ENCODE measurements around the gene MUCL1. TPM values are rescaled to one million over a fixed set of nuclear protein-coding genes. Genes with fewer than 3 reads are reported as not detected.

Gene MUCL1
- total RNA-seq, 6 experiments from 2014 or later = not detected

DNA sequence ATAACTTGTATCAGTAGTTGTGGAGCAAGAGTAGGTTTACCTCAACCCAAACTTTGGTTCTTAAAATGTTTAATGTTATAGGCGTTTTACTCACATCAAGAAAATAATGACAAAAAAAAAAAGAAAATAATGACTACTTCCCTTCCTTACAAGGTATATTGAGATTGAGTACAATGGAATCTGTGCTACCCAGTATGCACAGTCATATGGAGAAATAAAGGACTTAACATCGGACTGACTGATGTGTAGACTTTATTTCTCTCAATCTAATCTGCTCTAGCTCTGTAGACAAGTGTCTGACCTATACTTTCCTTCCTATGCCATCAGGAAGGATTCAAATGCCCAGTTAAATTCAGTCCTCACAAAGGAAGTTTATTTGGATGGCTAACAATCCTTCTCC lies 14.4 kb downstream of the MUCL1 start:
- Histone ChIP-seq H3K4me3 (no peak overlapping the region), H3K9me3 (no peaks in the 10 kb centered on the region), H3K27me3 (no peaks in the 10 kb centered on the region), H3K4me1 (peaks cover 0 to 4% (median 0%) of the 10 kb centered on the region in 4 donors), H3K27ac (no peak overlapping the region), H3K36me3 (no peaks in the 10 kb centered on the region)
- intact Hi-C loops (cut with DNase I) = no loop called here
- 43% methylated on average over 2 of the region's 2 CpGs for WGBS (ENCODE audit: insufficient coverage, low coverage, low lambda C conversion rate, missing lambda C conversion rate)
- TF ChIP-seq POLR2A (IDR thresholded peaks at IDR 0.05) = no peak
- TF ChIP-seq, protein P1, sequence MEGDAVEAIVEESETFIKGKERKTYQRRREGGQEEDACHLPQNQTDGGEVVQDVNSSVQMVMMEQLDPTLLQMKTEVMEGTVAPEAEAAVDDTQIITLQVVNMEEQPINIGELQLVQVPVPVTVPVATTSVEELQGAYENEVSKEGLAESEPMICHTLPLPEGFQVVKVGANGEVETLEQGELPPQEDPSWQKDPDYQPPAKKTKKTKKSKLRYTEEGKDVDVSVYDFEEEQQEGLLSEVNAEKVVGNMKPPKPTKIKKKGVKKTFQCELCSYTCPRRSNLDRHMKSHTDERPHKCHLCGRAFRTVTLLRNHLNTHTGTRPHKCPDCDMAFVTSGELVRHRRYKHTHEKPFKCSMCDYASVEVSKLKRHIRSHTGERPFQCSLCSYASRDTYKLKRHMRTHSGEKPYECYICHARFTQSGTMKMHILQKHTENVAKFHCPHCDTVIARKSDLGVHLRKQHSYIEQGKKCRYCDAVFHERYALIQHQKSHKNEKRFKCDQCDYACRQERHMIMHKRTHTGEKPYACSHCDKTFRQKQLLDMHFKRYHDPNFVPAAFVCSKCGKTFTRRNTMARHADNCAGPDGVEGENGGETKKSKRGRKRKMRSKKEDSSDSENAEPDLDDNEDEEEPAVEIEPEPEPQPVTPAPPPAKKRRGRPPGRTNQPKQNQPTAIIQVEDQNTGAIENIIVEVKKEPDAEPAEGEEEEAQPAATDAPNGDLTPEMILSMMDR (IDR thresholded peaks at IDR 0.05) = no peak
- ATAC-seq (no peak), DNase-seq (no peak)

DNA sequence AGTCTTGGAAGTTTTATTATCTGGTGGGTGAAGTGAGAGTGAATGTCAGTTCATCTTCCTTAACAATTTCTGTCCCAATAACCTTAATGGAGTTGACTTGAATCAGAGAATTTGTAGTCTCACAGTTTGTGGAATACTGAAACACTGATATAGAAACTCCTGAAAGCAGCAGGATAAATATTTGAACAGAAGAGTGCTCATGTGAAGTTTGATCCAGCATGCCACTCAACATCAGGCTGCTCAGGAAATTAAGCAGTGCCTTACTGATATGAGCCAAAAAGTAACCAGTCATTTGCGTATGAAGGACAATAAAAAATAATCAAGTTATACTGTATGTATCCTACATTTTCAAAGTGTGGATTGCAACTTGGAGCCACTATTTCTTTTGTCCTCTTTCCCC lies 15.7 kb downstream of the MUCL1 start:
- intact Hi-C loops (cut with DNase I) = no loop called here
- Histone ChIP-seq H3K4me1 (peaks cover 0 to 4% (median 0%) of the 10 kb centered on the region in 4 donors), H3K27ac (no peak overlapping the region), H3K36me3 (no peaks in the 10 kb centered on the region), H3K9me3 (no peaks in the 10 kb centered on the region), H3K4me3 (no peak overlapping the region), H3K27me3 (no peaks in the 10 kb centered on the region)
- TF ChIP-seq, protein P1 (IDR thresholded peaks at IDR 0.05) = no peak
- no peak for TF ChIP-seq POLR2A (IDR thresholded peaks at IDR 0.05)
- ATAC-seq = peak; percentile 69 to 88 (median 82)
- WGBS (ENCODE audit: insufficient coverage, low coverage, low lambda C conversion rate, missing lambda C conversion rate) = 54% methylated on average over 1 of the region's 1 CpG
- no peak for DNase-seq

DNA sequence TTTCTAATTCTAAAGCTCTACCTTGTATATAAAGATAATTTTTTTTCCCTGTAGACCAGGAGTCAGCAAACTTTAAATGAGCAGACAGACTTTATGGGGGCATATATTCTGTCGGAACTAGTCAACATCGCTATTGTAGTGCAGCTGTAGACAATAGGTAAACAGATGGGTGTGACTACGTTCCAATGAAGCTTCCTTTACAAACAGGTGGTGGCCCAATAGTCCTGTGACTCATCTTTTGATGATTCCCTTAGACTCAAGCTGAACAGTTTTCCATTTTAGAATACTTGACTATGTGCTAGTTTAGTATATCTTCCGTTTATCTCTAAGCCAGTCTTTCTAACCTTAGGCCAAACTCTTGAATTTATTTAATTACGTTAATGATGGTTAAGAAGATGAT lies 16.3 kb downstream of the MUCL1 start:
- H3K27me3 ChIP-seq = no peaks in the 10 kb centered on the region
- DNase-seq = no peak
- H3K4me3 ChIP-seq = no peak overlapping the region
- TF ChIP-seq, protein P1 (IDR thresholded peaks at IDR 0.05) = no peak
- TF ChIP-seq POLR2A (IDR thresholded peaks at IDR 0.05) = no peak
- ATAC-seq = no peak
- H3K36me3 ChIP-seq = no peaks in the 10 kb centered on the region
- no peak overlapping the region for H3K27ac ChIP-seq
- intact Hi-C loops (cut with DNase I) = no loop called here
- peaks cover 0 to 4% (median 0%) of the 10 kb centered on the region in 4 donors for H3K4me1 ChIP-seq
- H3K9me3 ChIP-seq = no peaks in the 10 kb centered on the region
- 60% methylated on average over 5 of the region's 5 CpGs for WGBS (ENCODE audit: insufficient coverage, low coverage, low lambda C conversion rate, missing lambda C conversion rate)

DNA sequence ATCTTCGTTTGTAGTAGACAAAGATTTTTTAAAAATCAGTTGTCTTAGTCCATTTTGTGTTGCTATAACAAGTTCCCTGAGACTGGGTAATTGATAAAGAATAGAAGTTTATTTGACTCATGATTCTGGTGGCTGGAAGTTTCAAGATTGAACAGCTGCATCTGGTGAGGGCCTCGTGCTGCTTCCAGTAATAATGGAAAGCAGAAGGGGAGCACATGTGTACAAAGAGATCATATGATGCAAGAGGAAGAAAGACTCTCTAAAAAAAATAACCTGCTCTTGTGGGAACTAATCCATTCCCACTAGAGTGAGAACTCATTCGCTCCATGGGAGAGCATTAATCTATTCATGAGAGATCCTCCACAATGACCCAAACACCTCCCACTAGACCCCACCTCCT lies 24.8 kb downstream of the MUCL1 start:
- DNase-seq (no peak), ATAC-seq (no peak)
- Histone ChIP-seq H3K4me3 (no peak overlapping the region), H3K4me1 (no peaks in the 10 kb centered on the region), H3K27me3 (no peaks in the 10 kb centered on the region), H3K9me3 (no peaks in the 10 kb centered on the region), H3K27ac (no peak overlapping the region), H3K36me3 (no peaks in the 10 kb centered on the region)
- WGBS (ENCODE audit: insufficient coverage, low coverage, low lambda C conversion rate, missing lambda C conversion rate) = 47% methylated on average over 3 of the region's 3 CpGs
- TF ChIP-seq, protein P1 (IDR thresholded peaks at IDR 0.05) = no peak
- TF ChIP-seq POLR2A (IDR thresholded peaks at IDR 0.05) = no peak
- intact Hi-C loops (cut with DNase I) = no loop called here

DNA sequence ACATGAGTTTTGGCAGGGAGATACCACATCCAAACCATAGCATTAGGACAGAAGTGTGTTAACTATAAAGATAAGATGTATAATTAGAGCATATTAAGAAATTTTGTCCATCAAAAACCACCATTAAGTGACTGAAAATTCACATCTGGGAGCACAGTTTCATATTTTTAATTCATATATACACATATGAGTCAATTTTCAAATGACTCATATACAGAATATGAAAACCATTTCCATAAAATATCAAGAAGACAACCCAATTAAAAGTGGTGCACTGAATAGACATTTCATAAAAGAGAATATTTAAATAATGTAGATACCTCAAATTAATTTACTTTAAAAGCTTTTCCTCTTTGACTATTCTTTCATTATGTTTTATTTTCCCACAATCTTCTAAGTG lies 25.3 kb downstream of the MUCL1 start:
- Histone ChIP-seq H3K4me1 (no peaks in the 10 kb centered on the region), H3K27ac (no peak overlapping the region), H3K4me3 (no peak overlapping the region), H3K36me3 (no peaks in the 10 kb centered on the region), H3K27me3 (no peaks in the 10 kb centered on the region), H3K9me3 (no peaks in the 10 kb centered on the region)
- ATAC-seq = no peak
- TF ChIP-seq POLR2A (IDR thresholded peaks at IDR 0.05) = no peak
- TF ChIP-seq, protein P1 (IDR thresholded peaks at IDR 0.05) = no peak
- intact Hi-C loops (cut with DNase I) = no loop called here
- DNase-seq = no peak

Measured in right lobe of liver (tissue), 6 donors.